HEK293 (cell line): Measurements from ENCODE around the gene ZNF688.
"Not testable (repeated sequence)": the region's sequence is repeated elsewhere in the genome, so short reads cannot be mapped to it uniquely, and the experiment has no call there.

Experiments
- CTCF ChIA-PET: fragments of 350-600 bp; formaldehyde crosslinking; extraction: SDS; loops from one replicate; lab custom pipeline; 2021; ENCODE audit warnings: antibody characterized with exemption; lab: Yijun Ruan, JAX
- POLR2A ChIA-PET: fragments of 300-600 bp; formaldehyde crosslinking; extraction: SDS; loops from one replicate; lab custom pipeline; 2020; ENCODE audit warnings: antibody characterized with exemption, inconsistent platforms; lab: Yijun Ruan, JAX
- H3K27ac ChIP-seq: fragments of 200-500 bp; sonication (Bioruptor generic); 2 replicates; pipeline ENCODE4 v1.5.1; 2014; ENCODE audit warnings: low read depth, low read length, control low read depth, inconsistent platforms; ENCODE audit errors: extremely low read depth
- H3K36me3 ChIP-seq, 2 experiments: fragments of 200-500 bp in 1 of 2; sonication (Bioruptor generic) in 1 of 2; 1 replicate in 1 of 2; 2 replicates in 1 of 2; pipeline ENCODE4 v1.5.1; 2014 to 2017; ENCODE audit warnings: inconsistent platforms in 2 of 2, low read length in 2 of 2; ENCODE audit not compliant: control insufficient read depth in 2 of 2, insufficient read depth in 1 of 2
- H3K4me1 ChIP-seq: fragments of 200-500 bp; sonication (Bioruptor generic); 2 replicates; pipeline ENCODE4 v1.5.1; 2014; ENCODE audit warnings: mild to moderate bottlenecking, low read length, inconsistent platforms; ENCODE audit not compliant: control insufficient read depth, insufficient read depth
- H3K4me3 ChIP-seq: 2 replicates; pipeline ENCODE4 v1.5.1; 2011; ENCODE audit warnings: low read depth, mild to moderate bottlenecking, control low read depth, low read length, moderate library complexity
- H3K9me3 ChIP-seq: fragments of 200-500 bp; sonication (Bioruptor generic); 2 replicates; pipeline ENCODE4 v1.5.1; 2014; ENCODE audit warnings: low read depth, low read length, inconsistent platforms; ENCODE audit not compliant: control insufficient read depth, insufficient read depth
- EGR2 ChIP-seq: fragments of 450-650 bp; formaldehyde crosslinking; IDR thresholded peaks from 2 replicates; pipeline ENCODE4 v1.5.1; 2016; ENCODE audit warnings: low read depth, missing biosample characterization, missing genetic modification characterization
- PBX3 ChIP-seq: sonication (generic); formaldehyde crosslinking; IDR thresholded peaks from 2 replicates; pipeline ENCODE4 v1.8.1; 2022; ENCODE audit warnings: mild to moderate bottlenecking, moderate library complexity, missing genetic modification reagents
- ZBTB21 ChIP-seq: fragments of 450-650 bp; formaldehyde crosslinking; IDR thresholded peaks from 2 replicates; pipeline ENCODE4 v1.5.1; 2017; ENCODE audit warnings: missing biosample characterization, missing genetic modification characterization
- ZBTB8A ChIP-seq: fragments of 450-650 bp; formaldehyde crosslinking; IDR thresholded peaks from 2 replicates; pipeline ENCODE4 v1.5.1; 2016; ENCODE audit warnings: missing biosample characterization, missing genetic modification characterization
- ZNF121 ChIP-seq: fragments of 450-650 bp; formaldehyde crosslinking; IDR thresholded peaks from 2 replicates; pipeline ENCODE4 v1.5.1; 2016; ENCODE audit warnings: missing biosample characterization, missing genetic modification characterization
- ZNF18 ChIP-seq: fragments of 450-650 bp; formaldehyde crosslinking; IDR thresholded peaks from 2 replicates; pipeline ENCODE4 v1.5.1; 2016; ENCODE audit warnings: missing biosample characterization, missing genetic modification characterization
- ZNF23 ChIP-seq: fragments of 450-650 bp; formaldehyde crosslinking; IDR thresholded peaks from 2 replicates; pipeline ENCODE4 v1.5.1; 2016; ENCODE audit warnings: missing biosample characterization, missing genetic modification characterization, borderline replicate concordance
- ZNF266 ChIP-seq: fragments of 450-650 bp; formaldehyde crosslinking; IDR thresholded peaks from 2 replicates; pipeline ENCODE4 v1.5.1; 2016; ENCODE audit warnings: missing biosample characterization, missing genetic modification characterization, low read depth
- ZNF362 ChIP-seq: fragments of 450-650 bp; formaldehyde crosslinking; IDR thresholded peaks from 2 replicates; pipeline ENCODE4 v1.5.1; 2016; ENCODE audit warnings: missing biosample characterization, missing genetic modification characterization
- ZNF510 ChIP-seq: fragments of 450-650 bp; formaldehyde crosslinking; IDR thresholded peaks from 2 replicates; pipeline ENCODE4 v1.5.1; 2018; ENCODE audit warnings: mild to moderate bottlenecking, missing genetic modification characterization, missing biosample characterization; ENCODE audit not compliant: insufficient replicate concordance
- ZNF549 ChIP-seq: fragments of 450-650 bp; IDR thresholded peaks from 2 replicates; pipeline ENCODE4 v1.5.1; 2018; ENCODE audit warnings: missing biosample characterization, missing genetic modification characterization, mild to moderate bottlenecking, inconsistent platforms, moderate library complexity
- ZNF561 ChIP-seq: fragments of 450-650 bp; IDR thresholded peaks from 2 replicates; pipeline ENCODE4 v1.5.1; 2018; ENCODE audit warnings: missing biosample characterization, missing genetic modification characterization, borderline replicate concordance

Gene ZNF688

GRCh38 chr16:30589582-30589981 lies 18.1 kb upstream of the ZNF688 start:
- H3K4me3 ChIP-seq, H3K9me3 ChIP-seq, H3K27ac ChIP-seq, POLR2A ChIA-PET, H3K4me1 ChIP-seq, H3K36me3 ChIP-seq: not testable (repeated sequence)
- CTCF ChIA-PET = interaction anchor here (0.9 kb wide), 1 partner anchor 9 kb away, joined by 6 read pairs; no protein-coding TSS in a partner anchor
- peak; percentile 72 for TF ChIP-seq ZNF18 (tag by site-specific recombination)

- TF ChIP-seq ZNF121 (tag by site-specific recombination) (peak; percentile 98), ZNF362 (tag by site-specific recombination) (peak; percentile 47; the same call in 1 of the 2 replicates), ZNF23 (tag by site-specific recombination) (no peak)
- TF ChIP-seq, all 188 proteins: peak for 2
- ChIA-PET POLR2A (interaction anchor here (0.6 to 2.2 kb wide), 3 partner anchors 17 to 144 kb away, joined by 3 to 6 read pairs (median 6); partner anchors contain the start of gene ZNF688), CTCF (interaction anchor here (0.8 to 0.9 kb wide), 2 partner anchors 10 to 139 kb away, joined by 3 to 6 read pairs; no protein-coding TSS in a partner anchor)
- Histone ChIP-seq H3K9me3 (no peaks in the 10 kb centered on the region), H3K27ac (no peak overlapping the region), H3K4me1 (no peaks in the 10 kb centered on the region), H3K4me3 (no peak overlapping the region), H3K36me3 (peaks cover 0 to 7% of the 10 kb centered on the region in 2 experiments; a peak in 1 of 3 replicates)
Measured at GRCh38 chr16:30588651-30589050, 17.1 kb upstream of the ZNF688 start.

- Histone ChIP-seq H3K9me3 (no peaks in the 10 kb centered on the region), H3K4me1 (no peaks in the 10 kb centered on the region), H3K27ac (no peak within 1 kb of the TSS), H3K4me3 (peak within 1 kb of the TSS; percentile 24), H3K36me3 (peaks cover 0 to 21% of the 10 kb centered on the region in 2 experiments; a peak in 1 of 3 replicates)
- CTCF ChIA-PET = interaction anchor here (0.7 to 1.0 kb wide), 6 partner anchors 13 to 155 kb away, joined by 3 to 6 read pairs (median 3); no protein-coding TSS in a partner anchor
- POLR2A ChIA-PET = interaction anchor here (1.8 kb wide), 1 partner anchor 13 kb away, joined by 7 read pairs; the partner anchor contains the start of gene ZNF688
- no peak for TF ChIP-seq ZNF549
- TF ChIP-seq ZNF510 (tag by site-specific recombination) = no peak
- 0 out of 2 replicates have a peak, but pooled peaks have one; percentile 47 for TF ChIP-seq PBX3 (CRISPR knock-in tag)
Measured at GRCh38 chr16:30585400-30586191, 14.1 kb upstream of the ZNF688 start, which contains the start of gene ZNF785. ZNF785 (minus strand) TSS chr16:30585697; CDS start chr16:30585611, 86 bp downstream.

GRCh38 chr16:30585022-30585399 lies 13.5 kb upstream of the ZNF688 start:
- Histone ChIP-seq H3K4me3 (peak overlapping the region; percentile 24), H3K36me3 (peaks cover 0 to 21% of the 10 kb centered on the region in 2 experiments; a peak in 1 of 3 replicates), H3K9me3 (no peaks in the 10 kb centered on the region), H3K4me1 (no peaks in the 10 kb centered on the region), H3K27ac (no peak overlapping the region)
- ChIA-PET POLR2A (interaction anchor here (1.1 to 1.8 kb wide), 2 partner anchors 13 to 25 kb away, joined by 3 to 7 read pairs; partner anchors contain the start of genes ZNF688 and ZNF689), CTCF (interaction anchor here (0.6 to 0.9 kb wide), 2 partner anchors 14 to 139 kb away, joined by 3 read pairs; partner anchors contain the start of genes SEPHS2 and ZNF688)
- TF ChIP-seq ZBTB8A (no peak), EGR2 (tag by site-specific recombination) (peak; percentile 9; the same call in 1 of the 2 replicates), ZNF561 (tag by site-specific recombination) (no peak), ZBTB21 (tag by site-specific recombination) (no peak), ZNF266 (tag by site-specific recombination) (no peak)
